PC-3 (cell line): ENCODE data around the gene FAT4. TPM values are rescaled to one million over a fixed set of nuclear protein-coding genes. Genes with fewer than 3 reads are reported as not detected.

ENCODE experiments used
- ATAC-seq: fragments of 200-7000 bp; cut with Tn5 transposase; 2 replicates; pipeline ENCODE4 v1.9.1; 2020; ENCODE audit warnings: mild to moderate bottlenecking, moderate library complexity
- BruUV-seq: library from RNA; stranded (reverse); fragments of 400-500 nt; replicated peaks from 2 replicates; lab custom pipeline; 2021; lab: Mats Ljungman, UMichigan
- CTCF ChIA-PET: fragments of 300-600 bp; sonication (Branson Sonifier 250); formaldehyde crosslinking; loops from one replicate; lab custom pipeline; 2022; ENCODE audit warnings: antibody characterized with exemption; lab: Charles Lee
- POLR2A ChIA-PET: fragments of 300-600 bp; sonication (Branson Sonifier 250); formaldehyde crosslinking; loops from one replicate; lab custom pipeline; 2022; ENCODE audit warnings: antibody characterized with exemption; ENCODE audit not compliant: unreplicated experiment; lab: Charles Lee
- DNase-seq: peaks from one replicate; pipeline ENCODE4 v3.0.0-alpha.2; 2015
- H2AFZ ChIP-seq: fragments of 300-600 bp; sonication (generic); 2 replicates; pipeline ENCODE4 v1.6.0; 2016; ENCODE audit warnings: antibody characterized with exemption, low read length
- H3F3A ChIP-seq: fragments of 300-600 bp; sonication (generic); one replicate; pipeline ENCODE4 v1.6.0; 2017; ENCODE audit warnings: antibody characterized with exemption, low read length, control low read depth, mild to moderate bottlenecking; ENCODE audit not compliant: unreplicated experiment
- H3K27ac ChIP-seq: fragments of 300-600 bp; sonication (generic); 2 replicates; pipeline ENCODE4 v1.5.1; 2016; ENCODE audit warnings: mild to moderate bottlenecking, low read length
- H3K27me3 ChIP-seq: fragments of 300-600 bp; sonication (generic); 2 replicates; pipeline ENCODE4 v1.6.1; 2016; ENCODE audit warnings: low read length, mixed read lengths
- H3K36me3 ChIP-seq: fragments of 300-600 bp; sonication (generic); 2 replicates; pipeline ENCODE4 v1.6.1; 2016; ENCODE audit warnings: low read depth, mixed run types, low read length, mixed read lengths
- H3K4me1 ChIP-seq: fragments of 300-600 bp; sonication (generic); 2 replicates; pipeline ENCODE4 v1.5.1; 2016; ENCODE audit warnings: low read length; ENCODE audit not compliant: insufficient read depth
- H3K4me2 ChIP-seq: fragments of 300-600 bp; sonication (generic); 2 replicates; pipeline ENCODE4 v1.6.0; 2016; ENCODE audit warnings: low read length
- H3K4me3 ChIP-seq: fragments of 300-600 bp; sonication (generic); 2 replicates; pipeline ENCODE4 v1.5.1; 2016; ENCODE audit warnings: mild to moderate bottlenecking, low read length, mixed read lengths
- H3K79me2 ChIP-seq: fragments of 300-600 bp; sonication (generic); 2 replicates; pipeline ENCODE4 v1.6.1; 2017; ENCODE audit warnings: low read length, mixed read lengths
- H3K9ac ChIP-seq: fragments of 300-600 bp; sonication (generic); 2 replicates; pipeline ENCODE4 v1.6.0; 2016; ENCODE audit warnings: mild to moderate bottlenecking, low read length
- H3K9me2 ChIP-seq: fragments of 300-600 bp; sonication (generic); replicated peaks from 2 replicates; pipeline ENCODE4 v1.6.1; 2016; ENCODE audit warnings: mixed run types, low read length, mixed read lengths
- H3K9me3 ChIP-seq: fragments of 300-600 bp; sonication (generic); 2 replicates; pipeline ENCODE4 v1.6.1; 2016; ENCODE audit warnings: low read length, mixed read lengths
- H4K20me1 ChIP-seq: fragments of 300-600 bp; sonication (generic); 2 replicates; pipeline ENCODE4 v1.6.1; 2016; ENCODE audit warnings: low read length, mixed read lengths
- CTCF ChIP-seq: fragments of 300-600 bp; sonication (generic); conservative IDR thresholded peaks from 2 replicates; pipeline ENCODE4 v1.5.1; 2017; ENCODE audit warnings: antibody characterized with exemption, low read depth, mild to moderate bottlenecking, low read length
- EZH2 ChIP-seq: fragments of 300-600 bp; sonication (generic); IDR thresholded peaks from one replicate; pipeline ENCODE4 v1.6.1; 2017; ENCODE audit warnings: antibody characterized with exemption, mild to moderate bottlenecking, low read length; ENCODE audit not compliant: unreplicated experiment
- EZH2phosphoT487 ChIP-seq: fragments of 300-600 bp; sonication (generic); IDR thresholded peaks from 2 replicates; pipeline ENCODE4 v1.6.1; 2018; ENCODE audit warnings: mild to moderate bottlenecking, antibody characterized with exemption, low read length, borderline replicate concordance
- intact Hi-C: fragments of 100-400 bp; cut with micrococcal nuclease; formaldehyde crosslinking; loops from 2 replicates; pipeline ENCODE4 v1.9.0; 2023
- total RNA-seq: library from RNA; depleted of rRNA; stranded (reverse); fragments of >200 nt; gene quantifications from 2 replicates; pipeline ENCODE4 v1.2.3, GENCODE V29; 2014

The FAT4 gene
- total RNA-seq, 1 experiment from 2014 or later: 0.95 TPM

- Histone ChIP-seq H4K20me1 (no peaks in the 10 kb centered on the region), H3K9me3 (no peaks in the 10 kb centered on the region), H3K36me3 (no peaks in the 10 kb centered on the region), H3K9me2 (no peaks in the 10 kb centered on the region), H2AFZ (no peak overlapping the region), H3K79me2 (no peaks in the 10 kb centered on the region), H3K4me2 (no peak overlapping the region), H3K27me3 (no peaks in the 10 kb centered on the region), H3K4me1 (no peaks in the 10 kb centered on the region), H3K27ac (no peak overlapping the region), H3K4me3 (no peak overlapping the region), H3F3A (no peaks in the 10 kb centered on the region), H3K9ac (no peak overlapping the region)
- BruUV-seq: no TSS peak
- intact Hi-C loops: no loop called here
- POLR2A ChIA-PET: no interaction called here
- DNase-seq: no peak
- CTCF ChIA-PET: no interaction called here
- no peak for ATAC-seq
- TF ChIP-seq EZH2phosphoT487: no peak
- no peak for TF ChIP-seq CTCF
- no peak for TF ChIP-seq EZH2
Observed at GRCh38 chr4:125350470-125351135, 35.8 kb downstream of the FAT4 start.

- Histone ChIP-seq H3K9me2 (no peaks in the 10 kb centered on the region), H3K4me1 (no peaks in the 10 kb centered on the region), H3K9ac (no peak overlapping the region), H3K9me3 (no peaks in the 10 kb centered on the region), H2AFZ (no peak overlapping the region), H3K27me3 (no peaks in the 10 kb centered on the region), H3K27ac (no peak overlapping the region), H4K20me1 (no peaks in the 10 kb centered on the region), H3K4me3 (no peak overlapping the region), H3K79me2 (no peaks in the 10 kb centered on the region), H3K36me3 (no peaks in the 10 kb centered on the region), H3K4me2 (no peak overlapping the region), H3F3A (no peaks in the 10 kb centered on the region)
- POLR2A ChIA-PET: no interaction called here
- BruUV-seq: no TSS peak
- ATAC-seq (no peak), DNase-seq (no peak)
- intact Hi-C loops: no loop called here
- TF ChIP-seq EZH2 (no peak), CTCF (no peak), EZH2phosphoT487 (no peak)
- CTCF ChIA-PET: no interaction called here
Observed at GRCh38 chr4:125352521-125352920, 37.8 kb downstream of the FAT4 start.

- Histone ChIP-seq H3K79me2 (no peaks in the 10 kb centered on the region), H3K27ac (no peak overlapping the region), H4K20me1 (no peaks in the 10 kb centered on the region), H3K4me1 (no peaks in the 10 kb centered on the region), H3K9me2 (no peaks in the 10 kb centered on the region), H3K4me2 (no peak overlapping the region), H3K9me3 (no peaks in the 10 kb centered on the region), H3K27me3 (no peaks in the 10 kb centered on the region), H3K4me3 (no peak overlapping the region), H3K9ac (no peak overlapping the region), H3F3A (no peaks in the 10 kb centered on the region), H2AFZ (no peak overlapping the region), H3K36me3 (no peaks in the 10 kb centered on the region)
- no TSS peak for BruUV-seq
- ChIA-PET CTCF (no interaction called here), POLR2A (no interaction called here)
- TF ChIP-seq EZH2 (no peak), CTCF (no peak), EZH2phosphoT487 (no peak)
- no peak for ATAC-seq
- DNase-seq: no peak
- intact Hi-C loops: no loop called here
Observed at GRCh38 chr4:125353131-125353530, 38.4 kb downstream of the FAT4 start.
